ENCODE measurements around the gene MEGF6.
A peak's percentile ranks its signal among the peaks of the same experiment; 100 is the strongest.

Gene MEGF6

GRCh38 chr1:3651026-3651929 is 40.0 kb upstream of the MEGF6 start:
- H3K4me1 Mint-ChIP-seq: peaks cover 22% of the 10 kb centered on the region
- no peak for DNase-seq (ENCODE audit: low spot score in 2 of 2)
- peak overlapping the region; percentile 72 for H3K4me3 Mint-ChIP-seq
- no peak overlapping the region for H3K27ac Mint-ChIP-seq
- no peak for ATAC-seq
- no peaks in the 10 kb centered on the region for H3K9me3 Mint-ChIP-seq
- peaks cover 15% of the 10 kb centered on the region for H3K36me3 Mint-ChIP-seq

- H3K36me3 Mint-ChIP-seq: peaks cover 24% of the 10 kb centered on the region
- H3K4me3 Mint-ChIP-seq: peak overlapping the region; percentile 72
- DNase-seq (ENCODE audit: low spot score in 2 of 2) (no peak), ATAC-seq (no peak)
- H3K4me1 Mint-ChIP-seq: peaks cover 18% of the 10 kb centered on the region
- H3K27ac Mint-ChIP-seq: peak overlapping the region; percentile 84
- no peaks in the 10 kb centered on the region for H3K9me3 Mint-ChIP-seq
These were observed 39.1 kb upstream of the MEGF6 start for GRCh38 chr1:3650248-3651025.

GRCh38 chr1:3649342-3650247 is 38.3 kb upstream of the MEGF6 start, which contains the start of gene WRAP73:
Gene WRAP73, minus strand, starts transcription at chr1:3650103. Its CDS starts 104 bp downstream, at chr1:3649999.
- H3K9me3 Mint-ChIP-seq: no peaks in the 10 kb centered on the region
- peak within 1 kb of the TSS; percentile 84 for H3K27ac Mint-ChIP-seq
- peak; percentile 98 for ATAC-seq
- H3K4me3 Mint-ChIP-seq: peak within 1 kb of the TSS; percentile 72
- H3K36me3 Mint-ChIP-seq: peaks cover 29% of the 10 kb centered on the region
- peak; percentile 71 to 91 for DNase-seq (ENCODE audit: low spot score in 2 of 2)
- H3K4me1 Mint-ChIP-seq: peaks cover 18% of the 10 kb centered on the region

- H3K27ac Mint-ChIP-seq: no peak overlapping the region
- H3K9me3 Mint-ChIP-seq: no peaks in the 10 kb centered on the region
- H3K4me1 Mint-ChIP-seq: peaks cover 18% of the 10 kb centered on the region
- ATAC-seq (no peak), DNase-seq (ENCODE audit: low spot score in 2 of 2) (no peak)
- H3K4me3 Mint-ChIP-seq: no peak overlapping the region
- H3K36me3 Mint-ChIP-seq: peaks cover 44% of the 10 kb centered on the region
These were observed 35.3 kb upstream of the MEGF6 start for GRCh38 chr1:3646596-3646995.

- Mint-ChIP-seq H3K9me3 (no peaks in the 10 kb centered on the region), H3K4me1 (peaks cover 12% of the 10 kb centered on the region), H3K27ac (no peak overlapping the region), H3K36me3 (peaks cover 44% of the 10 kb centered on the region), H3K4me3 (no peak overlapping the region)
- no peak for ATAC-seq
- DNase-seq (ENCODE audit: low spot score in 2 of 2): no peak
These were observed 34.5 kb upstream of the MEGF6 start for GRCh38 chr1:3645666-3646355.

GRCh38 chr1:3645247-3645646 is 33.9 kb upstream of the MEGF6 start:
- no peak overlapping the region for H3K4me3 Mint-ChIP-seq
- peaks cover 12% of the 10 kb centered on the region for H3K4me1 Mint-ChIP-seq
- DNase-seq (ENCODE audit: low spot score in 2 of 2) (no peak), ATAC-seq (no peak)
- H3K36me3 Mint-ChIP-seq: peaks cover 44% of the 10 kb centered on the region
- no peak overlapping the region for H3K27ac Mint-ChIP-seq
- H3K9me3 Mint-ChIP-seq: no peaks in the 10 kb centered on the region

GRCh38 chr1:3644273-3644672 is 33.0 kb upstream of the MEGF6 start:
- H3K27ac Mint-ChIP-seq: no peak overlapping the region
- H3K4me1 Mint-ChIP-seq: peaks cover 12% of the 10 kb centered on the region
- H3K9me3 Mint-ChIP-seq: no peaks in the 10 kb centered on the region
- ATAC-seq (no peak), DNase-seq (ENCODE audit: low spot score in 2 of 2) (no peak)
- H3K4me3 Mint-ChIP-seq: no peak overlapping the region
- H3K36me3 Mint-ChIP-seq: peaks cover 44% of the 10 kb centered on the region

GRCh38 chr1:3642919-3643675 is 31.8 kb upstream of the MEGF6 start:
- H3K4me1 Mint-ChIP-seq: peaks cover 4% of the 10 kb centered on the region
- no peak overlapping the region for H3K27ac Mint-ChIP-seq
- peaks cover 54% of the 10 kb centered on the region for H3K36me3 Mint-ChIP-seq
- DNase-seq (ENCODE audit: low spot score in 2 of 2) (no peak), ATAC-seq (no peak)
- H3K9me3 Mint-ChIP-seq: no peaks in the 10 kb centered on the region
- no peak overlapping the region for H3K4me3 Mint-ChIP-seq

GRCh38 chr1:3641816-3642215 is 30.5 kb upstream of the MEGF6 start:
- no peaks in the 10 kb centered on the region for H3K4me1 Mint-ChIP-seq

GRCh38 chr1:3641046-3641760 is 29.9 kb upstream of the MEGF6 start:
- H3K27ac Mint-ChIP-seq: no peak overlapping the region
- DNase-seq (ENCODE audit: low spot score in 2 of 2): no peak
- peaks cover 57% of the 10 kb centered on the region for H3K36me3 Mint-ChIP-seq
- H3K9me3 Mint-ChIP-seq: no peaks in the 10 kb centered on the region
- no peak for ATAC-seq
- H3K4me3 Mint-ChIP-seq: no peak overlapping the region
- no peaks in the 10 kb centered on the region for H3K4me1 Mint-ChIP-seq

More at GRCh38 chr1:3641816-3642215, 30.5 kb upstream of the MEGF6 start:
- ATAC-seq (no peak), DNase-seq (ENCODE audit: low spot score in 2 of 2) (no peak)
- H3K9me3 Mint-ChIP-seq: no peaks in the 10 kb centered on the region
- H3K4me3 Mint-ChIP-seq: no peak overlapping the region
- H3K27ac Mint-ChIP-seq: no peak overlapping the region
- H3K36me3 Mint-ChIP-seq: peaks cover 57% of the 10 kb centered on the region

GRCh38 chr1:3640121-3640837 is 29.0 kb upstream of the MEGF6 start:
- DNase-seq (ENCODE audit: low spot score in 2 of 2) (no peak), ATAC-seq (no peak)
- Mint-ChIP-seq H3K4me1 (no peaks in the 10 kb centered on the region), H3K27ac (no peak overlapping the region), H3K9me3 (no peaks in the 10 kb centered on the region), H3K4me3 (no peak overlapping the region), H3K36me3 (peaks cover 59% of the 10 kb centered on the region)

- Mint-ChIP-seq H3K9me3 (no peaks in the 10 kb centered on the region), H3K27ac (no peak overlapping the region), H3K4me1 (no peaks in the 10 kb centered on the region), H3K36me3 (peaks cover 62% of the 10 kb centered on the region), H3K4me3 (no peak overlapping the region)
- DNase-seq (ENCODE audit: low spot score in 2 of 2) (no peak), ATAC-seq (no peak)
These were observed 28.1 kb upstream of the MEGF6 start for GRCh38 chr1:3639397-3639911.

- no peaks in the 10 kb centered on the region for H3K9me3 Mint-ChIP-seq
These were observed 27.4 kb upstream of the MEGF6 start for GRCh38 chr1:3638676-3639075.

More at GRCh38 chr1:3638676-3639075, 27.4 kb upstream of the MEGF6 start:
- DNase-seq (ENCODE audit: low spot score in 2 of 2): no peak
- no peak overlapping the region for H3K27ac Mint-ChIP-seq
- H3K4me3 Mint-ChIP-seq: no peak overlapping the region
- H3K36me3 Mint-ChIP-seq: peaks cover 66% of the 10 kb centered on the region
- no peaks in the 10 kb centered on the region for H3K4me1 Mint-ChIP-seq
- no peak for ATAC-seq

Data from stimulated activated effector memory CD8-positive, alpha-beta T cell treated with anti-CD3 and anti-CD28 coated beads, Interleukin-12 subunit alpha, Interleukin-12 subunit beta, amount 100 ng/mL, for 72 hours (primary cell).